WERI-Rb-1 (cell line): ENCODE data around the gene TBX2.

Experiments
- DNase-seq: peaks from one replicate; pipeline ENCODE4 v3.0.0-alpha.2; 2020
- H3K27ac ChIP-seq: fragments of 250-450 bp; sonication (Bioruptor Pico); 2 replicates; pipeline ENCODE4 v1.5.1; 2020; ENCODE audit warnings: mild to moderate bottlenecking, moderate library complexity
- H3K27me3 ChIP-seq: fragments of 250-450 bp; sonication (Bioruptor Pico); 2 replicates; pipeline ENCODE4 v1.5.1; 2021; ENCODE audit warnings: mild to moderate bottlenecking, low read depth, moderate library complexity; ENCODE audit not compliant: insufficient read depth, severe bottlenecking
- H3K36me3 ChIP-seq: fragments of 250-450 bp; sonication (Bioruptor Pico); 2 replicates; pipeline ENCODE4 v1.5.1; 2020; ENCODE audit warnings: mild to moderate bottlenecking, moderate library complexity
- H3K4me3 ChIP-seq: 2 replicates; pipeline ENCODE4 v1.5.1; 2011; ENCODE audit warnings: low read depth, mild to moderate bottlenecking, control low read depth, low read length
- H3K9me3 ChIP-seq: fragments of 250-450 bp; sonication (Bioruptor Pico); 2 replicates; pipeline ENCODE4 v1.5.1; 2021; ENCODE audit warnings: mild to moderate bottlenecking, moderate library complexity; ENCODE audit not compliant: severe bottlenecking
- TF ChIP-seq, protein P1 (sequence below): IDR thresholded peaks from 2 replicates; pipeline ENCODE4 v1.5.1; 2011; ENCODE audit warnings: low read depth, mild to moderate bottlenecking, control low read depth, inconsistent platforms, low read length

The TBX2 gene

DNA sequence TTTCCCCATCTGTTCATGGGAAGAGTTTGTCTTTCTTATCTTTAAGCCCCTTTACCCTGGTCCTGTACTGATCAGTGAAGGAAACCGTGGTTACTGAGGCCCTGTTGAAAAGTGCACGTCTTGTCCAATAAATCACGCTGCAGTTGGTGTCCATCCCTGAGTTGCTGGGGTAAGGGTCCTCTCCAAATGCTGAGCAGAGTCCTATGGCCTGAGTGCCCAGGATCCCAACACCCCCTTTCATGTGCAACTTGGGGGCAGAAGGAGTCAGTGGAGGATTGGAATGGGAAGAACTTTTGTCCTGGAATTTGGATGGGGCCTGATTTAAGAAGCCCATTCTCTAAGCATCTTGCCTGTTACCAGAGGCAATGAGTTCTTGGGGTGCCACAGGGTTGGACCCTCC lies 7.0 kb upstream of the TBX2 start:
- Histone ChIP-seq H3K9me3 (no peaks in the 10 kb centered on the region), H3K27ac (no peak overlapping the region), H3K27me3 (no peaks in the 10 kb centered on the region), H3K36me3 (no peaks in the 10 kb centered on the region), H3K4me3 (no peak overlapping the region)
- no peak for DNase-seq
- TF ChIP-seq, protein P1, sequence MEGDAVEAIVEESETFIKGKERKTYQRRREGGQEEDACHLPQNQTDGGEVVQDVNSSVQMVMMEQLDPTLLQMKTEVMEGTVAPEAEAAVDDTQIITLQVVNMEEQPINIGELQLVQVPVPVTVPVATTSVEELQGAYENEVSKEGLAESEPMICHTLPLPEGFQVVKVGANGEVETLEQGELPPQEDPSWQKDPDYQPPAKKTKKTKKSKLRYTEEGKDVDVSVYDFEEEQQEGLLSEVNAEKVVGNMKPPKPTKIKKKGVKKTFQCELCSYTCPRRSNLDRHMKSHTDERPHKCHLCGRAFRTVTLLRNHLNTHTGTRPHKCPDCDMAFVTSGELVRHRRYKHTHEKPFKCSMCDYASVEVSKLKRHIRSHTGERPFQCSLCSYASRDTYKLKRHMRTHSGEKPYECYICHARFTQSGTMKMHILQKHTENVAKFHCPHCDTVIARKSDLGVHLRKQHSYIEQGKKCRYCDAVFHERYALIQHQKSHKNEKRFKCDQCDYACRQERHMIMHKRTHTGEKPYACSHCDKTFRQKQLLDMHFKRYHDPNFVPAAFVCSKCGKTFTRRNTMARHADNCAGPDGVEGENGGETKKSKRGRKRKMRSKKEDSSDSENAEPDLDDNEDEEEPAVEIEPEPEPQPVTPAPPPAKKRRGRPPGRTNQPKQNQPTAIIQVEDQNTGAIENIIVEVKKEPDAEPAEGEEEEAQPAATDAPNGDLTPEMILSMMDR, result no peak

- DNase-seq, result no peak
- no peaks in the 10 kb centered on the region for H3K36me3 ChIP-seq
- TF ChIP-seq, protein P1, result peak; percentile 72
- H3K4me3 ChIP-seq, result no peak overlapping the region
- peak overlapping the region; percentile 20; the same call in 1 of the 2 replicates for H3K27ac ChIP-seq
- H3K27me3 ChIP-seq, result peaks cover 6% of the 10 kb centered on the region
- no peaks in the 10 kb centered on the region for H3K9me3 ChIP-seq
Measured at GRCh38 chr17:61393550-61393903, 6.1 kb upstream of the TBX2 start.

DNA sequence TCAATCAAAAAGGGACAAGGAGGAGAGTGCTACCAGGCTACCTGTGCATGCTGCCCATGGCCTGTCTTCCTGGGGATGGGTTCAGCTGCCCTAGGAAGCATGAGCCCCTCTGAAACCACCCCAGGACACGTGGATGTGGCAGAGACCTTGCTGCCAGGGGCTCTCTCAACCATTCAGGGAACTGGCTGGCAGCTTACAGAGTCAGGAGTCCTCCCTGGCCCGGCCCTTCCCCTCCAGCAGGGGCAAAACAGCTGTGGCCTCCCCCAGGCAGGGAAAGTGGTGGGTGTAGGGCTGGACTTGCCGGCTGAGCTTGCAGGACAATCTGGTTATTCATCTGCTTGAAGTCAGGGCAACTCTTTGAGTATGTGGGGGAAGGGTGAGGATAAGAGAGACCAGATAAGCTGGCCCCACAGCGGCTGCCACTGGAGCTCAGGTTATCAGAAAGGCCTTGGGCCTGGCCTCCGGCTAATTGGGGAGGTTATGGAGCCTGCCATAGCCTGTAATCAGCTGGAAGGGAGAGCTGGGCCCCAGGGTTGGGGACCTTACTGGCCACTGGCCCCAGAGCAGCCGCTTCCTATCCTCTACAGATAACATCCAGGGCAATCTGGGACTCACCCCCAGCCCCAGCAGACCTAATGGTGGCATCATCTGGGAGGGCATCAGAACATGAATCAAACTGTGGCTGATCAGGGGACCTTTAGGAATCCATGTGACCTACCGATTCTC lies 5.6 kb upstream of the TBX2 start:
- H3K36me3 ChIP-seq, result peaks cover 4% of the 10 kb centered on the region
- H3K4me3 ChIP-seq, result no peak overlapping the region
- no peaks in the 10 kb centered on the region for H3K9me3 ChIP-seq
- H3K27ac ChIP-seq, result peak overlapping the region; percentile 45
- DNase-seq, result peak; percentile 93
- peaks cover 12% of the 10 kb centered on the region for H3K27me3 ChIP-seq
- TF ChIP-seq, protein P1, result no peak

DNA sequence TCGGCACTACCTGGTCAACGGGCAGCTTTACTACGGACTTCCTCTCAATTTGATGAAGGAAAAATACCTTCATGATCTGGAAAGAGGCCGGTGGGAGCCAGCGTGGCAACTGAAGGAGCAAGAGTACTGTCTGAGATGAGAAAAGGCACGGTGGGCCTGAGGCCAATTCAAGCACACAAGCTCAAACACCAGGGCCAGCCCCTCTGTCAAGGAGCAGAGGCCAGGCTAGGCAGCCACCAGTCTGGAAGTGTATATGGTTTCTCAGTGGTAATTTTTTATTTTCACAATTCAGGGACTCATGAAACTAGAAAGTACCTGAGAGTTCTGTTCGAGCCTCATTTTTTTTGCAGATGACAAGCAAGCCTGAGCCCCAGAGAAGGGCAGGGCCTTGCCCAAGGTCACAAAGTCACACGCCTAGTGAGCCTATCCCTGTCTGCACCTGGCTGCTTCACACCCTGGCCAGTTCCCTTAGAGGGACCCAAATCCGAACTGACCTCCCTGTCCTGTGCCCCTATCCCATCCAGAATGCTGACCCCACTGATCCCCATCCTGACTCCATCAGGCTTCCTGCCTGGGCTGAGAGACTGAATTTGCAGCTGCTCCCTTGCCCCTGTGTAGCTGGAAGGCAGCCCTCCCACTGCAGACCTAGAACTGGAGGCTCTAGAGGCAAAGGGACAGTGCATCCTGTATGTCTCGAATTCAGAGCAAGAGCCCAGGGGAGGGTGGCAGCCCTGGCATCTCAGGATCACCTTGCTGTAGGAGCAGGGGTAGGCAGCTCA lies 4.8 kb upstream of the TBX2 start:
- no peaks in the 10 kb centered on the region for H3K9me3 ChIP-seq
- peaks cover 6% of the 10 kb centered on the region for H3K36me3 ChIP-seq
- peak overlapping the region; percentile 45 for H3K27ac ChIP-seq
- DNase-seq, result no peak
- no peak overlapping the region for H3K4me3 ChIP-seq
- TF ChIP-seq, protein P1, result no peak
- peaks cover 15% of the 10 kb centered on the region for H3K27me3 ChIP-seq

GRCh38 chr17:61395409-61395982 lies 4.1 kb upstream of the TBX2 start:
- H3K27ac ChIP-seq, result no peak overlapping the region
- H3K4me3 ChIP-seq, result no peak overlapping the region
- TF ChIP-seq, protein P1, result no peak
- no peak for DNase-seq
- no peaks in the 10 kb centered on the region for H3K9me3 ChIP-seq
- H3K36me3 ChIP-seq, result peaks cover 6% of the 10 kb centered on the region
- peaks cover 15% of the 10 kb centered on the region for H3K27me3 ChIP-seq
